CD8-positive, alpha-beta memory T cell (primary cell): ENCODE data around the gene SH3RF2. TPM values are rescaled to one million over a fixed set of nuclear protein-coding genes. Genes with fewer than 3 reads are reported as not detected.

Experiments used
- CTCF ChIA-PET: fragments of 350-600 bp; sonication (Branson Sonifier 250); formaldehyde crosslinking; loops from one replicate; lab custom pipeline; 2021; ENCODE audit warnings: antibody characterized with exemption; lab: Charles Lee
- POLR2A ChIA-PET: fragments of 350-600 bp; sonication (Branson Sonifier 250); formaldehyde crosslinking; loops from one replicate; lab custom pipeline; 2021; ENCODE audit warnings: antibody characterized with exemption; lab: Charles Lee
- DNase-seq, 5 donors: peaks; one replicate each; pipeline versions ENCODE4 v3.0.0 to v3.0.0-alpha.2; 2020 to 2022; ENCODE audit warnings: mixed read lengths in 1 of 5
- H3K27ac ChIP-seq: one replicate; pipeline ENCODE4 v1.7.0; 2013; ENCODE audit warnings: low read depth, mild to moderate bottlenecking, low read length, moderate library complexity
- H3K27me3 ChIP-seq: 2 replicates; pipeline ENCODE4 v1.7.0; 2013; ENCODE audit warnings: low read length, mild to moderate bottlenecking; ENCODE audit not compliant: insufficient read depth, poor library complexity, severe bottlenecking
- H3K36me3 ChIP-seq: 2 replicates; pipeline ENCODE4 v1.7.0; 2013; ENCODE audit warnings: mild to moderate bottlenecking, low read length, moderate library complexity; ENCODE audit not compliant: insufficient read depth
- H3K4me1 ChIP-seq: 2 replicates; pipeline ENCODE4 v1.7.0; 2013; ENCODE audit warnings: mild to moderate bottlenecking, low read length, moderate library complexity; ENCODE audit not compliant: insufficient read depth
- H3K4me3 ChIP-seq: 2 replicates; pipeline ENCODE4 v1.7.0; 2013; ENCODE audit warnings: mild to moderate bottlenecking, low read length
- H3K9me3 ChIP-seq: 2 replicates; pipeline ENCODE4 v1.7.0; 2013; ENCODE audit warnings: mild to moderate bottlenecking, low read length
- H3K27ac Mint-ChIP-seq, 8 donors: one replicate each; pipeline ENCODE4 v1.8.0; 2020 to 2021; ENCODE audit warnings: mixed read lengths in 8 of 8, mild to moderate bottlenecking in 6 of 8, inconsistent platforms in 3 of 8, moderate library complexity in 3 of 8
- H3K27me3 Mint-ChIP-seq, 2 donors: one replicate each; pipeline ENCODE4 v1.8.0; 2020 to 2021; ENCODE audit warnings: mixed read lengths in 2 of 2, mild to moderate bottlenecking in 1 of 2, moderate library complexity in 1 of 2
- H3K36me3 Mint-ChIP-seq, 3 donors: one replicate each; pipeline ENCODE4 v1.8.0; 2020 to 2021; ENCODE audit warnings: mixed read lengths in 3 of 3, inconsistent platforms in 1 of 3, mild to moderate bottlenecking in 1 of 3
- H3K4me1 Mint-ChIP-seq, 3 donors: one replicate each; pipeline ENCODE4 v1.8.0; 2020 to 2021; ENCODE audit warnings: mixed read lengths in 3 of 3, inconsistent platforms in 1 of 3, mild to moderate bottlenecking in 1 of 3
- H3K4me3 Mint-ChIP-seq, 7 donors: one replicate each; pipeline ENCODE4 v1.8.0; 2020 to 2021; ENCODE audit warnings: mixed read lengths in 7 of 7, mild to moderate bottlenecking in 6 of 7, moderate library complexity in 4 of 7, inconsistent platforms in 2 of 7
- H3K9me3 Mint-ChIP-seq, 5 donors: one replicate each; pipeline ENCODE4 v1.8.0; 2020 to 2022; ENCODE audit warnings: mixed read lengths in 5 of 5, mild to moderate bottlenecking in 3 of 5, moderate library complexity in 2 of 5, inconsistent platforms in 1 of 5
- polyA plus RNA-seq: library from polyadenylated mRNA; unstranded; fragments of 300-500 nt; fragmentation: Illumina TruSeq; gene quantifications from one replicate; pipeline ENCODE4 v1.2.3, GENCODE V29; 2021
- total RNA-seq, 2 experiments: library from RNA; stranded (reverse); gene quantifications; one replicate each; pipeline ENCODE4 v1.2.3, GENCODE V29; 2021

SH3RF2 gene
- total and polyA plus RNA-seq, 3 experiments from 2014 or later: 0.09 to 0.51 TPM; not detected in 1

GRCh38 chr5:146069780-146070099, 133.4 kb downstream of the SH3RF2 start:
- ChIA-PET POLR2A (interaction anchor here (0.6 kb wide), 1 partner anchor 607 kb away, joined by 3 read pairs; no protein-coding TSS in a partner anchor), CTCF (no interaction called here)
- Histone ChIP-seq H3K27me3 (no peaks in the 10 kb centered on the region), H3K27ac (no peak overlapping the region), H3K9me3 (no peaks in the 10 kb centered on the region), H3K36me3 (no peaks in the 10 kb centered on the region), H3K4me1 (no peaks in the 10 kb centered on the region), H3K4me3 (no peak overlapping the region)
- Mint-ChIP-seq H3K27me3 (peaks cover 2 to 8% of the 10 kb centered on the region in 2 donors), H3K4me1 (peaks cover 0 to 2% (median 0%) of the 10 kb centered on the region in 3 donors), H3K27ac (no peak overlapping the region), H3K36me3 (no peaks in the 10 kb centered on the region), H3K4me3 (no peak overlapping the region), H3K9me3 (no peaks in the 10 kb centered on the region)
- DNase-seq: no peak

GRCh38 chr5:146070746-146071145, 134.4 kb downstream of the SH3RF2 start:
- no peak overlapping the region for H3K27ac Mint-ChIP-seq
- no peaks in the 10 kb centered on the region for H3K36me3 Mint-ChIP-seq
- DNase-seq: no peak
- no peaks in the 10 kb centered on the region for H3K4me1 Mint-ChIP-seq
- H3K27me3 Mint-ChIP-seq: peaks cover under 1 to 8% of the 10 kb centered on the region in 2 donors
- Histone ChIP-seq H3K36me3 (no peaks in the 10 kb centered on the region), H3K4me3 (no peak overlapping the region), H3K27me3 (no peaks in the 10 kb centered on the region), H3K27ac (no peak overlapping the region), H3K9me3 (no peaks in the 10 kb centered on the region), H3K4me1 (no peaks in the 10 kb centered on the region)
- H3K4me3 Mint-ChIP-seq: no peak overlapping the region
- no peaks in the 10 kb centered on the region for H3K9me3 Mint-ChIP-seq
- CTCF ChIA-PET: no interaction called here
- POLR2A ChIA-PET: no interaction called here

- H3K4me1 Mint-ChIP-seq: no peaks in the 10 kb centered on the region
- Histone ChIP-seq H3K4me1 (no peaks in the 10 kb centered on the region), H3K27me3 (no peaks in the 10 kb centered on the region), H3K36me3 (no peaks in the 10 kb centered on the region), H3K27ac (no peak overlapping the region), H3K4me3 (no peak overlapping the region), H3K9me3 (no peaks in the 10 kb centered on the region)
- DNase-seq: no peak
- ChIA-PET POLR2A (no interaction called here), CTCF (no interaction called here)
- H3K4me3 Mint-ChIP-seq: no peak overlapping the region
- H3K36me3 Mint-ChIP-seq: no peaks in the 10 kb centered on the region
- no peaks in the 10 kb centered on the region for H3K9me3 Mint-ChIP-seq
- peaks cover 0 to 8% of the 10 kb centered on the region in 2 donors for H3K27me3 Mint-ChIP-seq
- no peak overlapping the region for H3K27ac Mint-ChIP-seq
These were observed 134.8 kb downstream of the SH3RF2 start for GRCh38 chr5:146071171-146071570.

DNA sequence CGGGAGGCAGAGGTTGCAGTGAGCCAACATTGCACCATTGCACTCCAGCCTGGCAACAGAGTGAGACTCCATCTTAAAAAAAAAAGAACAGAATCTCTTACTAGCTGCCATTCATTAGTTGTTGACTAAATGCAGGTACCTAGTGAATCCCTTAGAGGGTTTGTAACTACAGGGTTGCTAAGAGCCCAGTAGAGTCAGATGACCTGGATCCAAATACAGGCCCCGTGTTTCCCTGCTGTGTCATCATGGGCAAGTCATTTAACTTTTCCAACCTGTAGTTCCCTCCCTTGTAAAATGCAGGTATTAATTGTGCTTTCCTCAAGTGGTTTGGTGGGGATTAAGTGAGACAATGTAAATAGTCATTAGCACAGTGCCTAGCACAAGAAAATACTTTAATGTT, 136.2 kb downstream of the SH3RF2 start:
- POLR2A ChIA-PET: no interaction called here
- H3K27ac Mint-ChIP-seq: no peak overlapping the region
- CTCF ChIA-PET: no interaction called here
- H3K4me1 ChIP-seq: no peaks in the 10 kb centered on the region
- H3K36me3 ChIP-seq: no peaks in the 10 kb centered on the region
- no peaks in the 10 kb centered on the region for H3K36me3 Mint-ChIP-seq
- no peak overlapping the region for H3K4me3 Mint-ChIP-seq
- H3K27me3 ChIP-seq: no peaks in the 10 kb centered on the region
- H3K4me1 Mint-ChIP-seq: no peaks in the 10 kb centered on the region
- DNase-seq: no peak
- H3K27me3 Mint-ChIP-seq: peaks cover 0 to 8% of the 10 kb centered on the region in 2 donors
- no peak overlapping the region for H3K4me3 ChIP-seq
- no peaks in the 10 kb centered on the region for H3K9me3 ChIP-seq
- no peaks in the 10 kb centered on the region for H3K9me3 Mint-ChIP-seq
- no peak overlapping the region for H3K27ac ChIP-seq

DNA sequence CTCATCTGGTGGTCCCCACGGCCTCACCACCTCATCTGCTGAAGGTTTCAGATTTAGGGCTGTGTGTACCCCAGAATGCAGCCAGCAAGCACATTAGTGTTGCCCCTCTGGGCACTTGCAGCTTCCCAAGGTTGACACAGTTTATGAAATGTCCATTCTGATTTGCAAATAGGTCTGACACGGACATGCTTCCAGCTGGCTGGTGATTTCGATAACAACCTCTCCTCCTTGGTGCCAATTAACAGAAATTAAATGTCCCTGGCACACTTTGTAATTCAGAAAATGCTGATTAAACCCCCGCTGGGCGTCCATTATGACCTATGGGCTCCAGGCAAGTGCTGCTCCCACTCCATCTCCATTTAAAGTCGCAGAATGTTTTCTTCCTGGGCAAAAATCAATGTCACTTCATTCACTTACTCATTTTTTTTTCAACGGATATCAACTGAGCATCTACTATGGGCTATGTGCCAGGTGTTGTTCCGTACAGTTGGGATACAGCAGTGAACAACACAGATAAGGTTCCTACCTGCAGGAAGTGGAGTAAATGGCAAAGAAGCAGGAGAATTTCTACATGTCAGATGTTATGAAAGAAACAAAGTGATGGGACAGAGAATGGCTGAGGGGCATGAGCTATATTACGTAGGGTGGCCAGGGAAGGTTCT, 137.0 kb downstream of the SH3RF2 start:
- Histone ChIP-seq H3K4me3 (no peak overlapping the region), H3K9me3 (no peaks in the 10 kb centered on the region), H3K4me1 (no peaks in the 10 kb centered on the region), H3K36me3 (no peaks in the 10 kb centered on the region), H3K27ac (no peak overlapping the region), H3K27me3 (no peaks in the 10 kb centered on the region)
- DNase-seq: no peak
- CTCF ChIA-PET: no interaction called here
- Mint-ChIP-seq H3K27ac (no peak overlapping the region), H3K9me3 (no peaks in the 10 kb centered on the region), H3K27me3 (peaks cover 0 to 8% of the 10 kb centered on the region in 2 donors), H3K4me1 (peaks cover 0 to 2% (median 0%) of the 10 kb centered on the region in 3 donors), H3K4me3 (no peak overlapping the region), H3K36me3 (no peaks in the 10 kb centered on the region)
- POLR2A ChIA-PET: no interaction called here

DNA sequence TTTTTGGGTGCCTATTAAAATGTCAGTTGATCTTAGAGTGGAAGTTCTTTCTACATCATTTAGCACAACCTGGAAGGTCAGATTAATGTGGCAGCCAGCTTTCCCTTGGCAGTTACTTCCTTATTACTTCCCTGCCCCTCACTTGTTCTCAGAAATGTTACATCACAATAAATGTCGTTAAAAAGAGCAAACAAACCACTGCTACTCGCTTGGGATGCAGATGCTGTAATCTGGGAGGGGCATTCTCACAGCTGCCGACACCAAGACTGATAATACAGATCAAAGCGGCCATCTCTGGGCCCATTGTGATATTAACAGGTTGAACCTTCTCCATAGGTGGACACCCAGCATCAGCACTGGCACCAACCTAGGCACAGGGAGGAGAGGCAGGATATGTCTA, 139.7 kb downstream of the SH3RF2 start:
- ChIA-PET POLR2A (no interaction called here), CTCF (interaction anchor here (1.0 kb wide), 1 partner anchor 11 kb away, joined by 3 read pairs; no protein-coding TSS in a partner anchor)
- Histone ChIP-seq H3K9me3 (no peaks in the 10 kb centered on the region), H3K4me1 (peaks cover 9% of the 10 kb centered on the region), H3K36me3 (no peaks in the 10 kb centered on the region), H3K27me3 (no peaks in the 10 kb centered on the region), H3K27ac (no peak overlapping the region), H3K4me3 (no peak overlapping the region)
- Mint-ChIP-seq H3K27ac (no peak overlapping the region), H3K36me3 (no peaks in the 10 kb centered on the region), H3K4me3 (no peak overlapping the region), H3K27me3 (peaks cover 0 to 11% of the 10 kb centered on the region in 2 donors), H3K4me1 (peaks cover 14 to 24% (median 16%) of the 10 kb centered on the region in 3 donors), H3K9me3 (no peaks in the 10 kb centered on the region)
- no peak for DNase-seq

- Mint-ChIP-seq H3K27me3 (peaks cover 0 to 11% of the 10 kb centered on the region in 2 donors), H3K36me3 (no peaks in the 10 kb centered on the region), H3K9me3 (no peaks in the 10 kb centered on the region), H3K4me3 (no peak overlapping the region), H3K27ac (no peak overlapping the region), H3K4me1 (peaks cover 14 to 24% (median 16%) of the 10 kb centered on the region in 3 donors)
- peaks cover 9% of the 10 kb centered on the region for H3K4me1 ChIP-seq
- no peaks in the 10 kb centered on the region for H3K27me3 ChIP-seq
- no peaks in the 10 kb centered on the region for H3K36me3 ChIP-seq
- H3K4me3 ChIP-seq: no peak overlapping the region
- H3K27ac ChIP-seq: no peak overlapping the region
- CTCF ChIA-PET: interaction anchor here (1.0 kb wide), 1 partner anchor 10 kb away, joined by 3 read pairs; no protein-coding TSS in a partner anchor
- POLR2A ChIA-PET: no interaction called here
- no peaks in the 10 kb centered on the region for H3K9me3 ChIP-seq
- DNase-seq: no peak
These were observed 140.1 kb downstream of the SH3RF2 start for GRCh38 chr5:146076455-146076854.

DNA sequence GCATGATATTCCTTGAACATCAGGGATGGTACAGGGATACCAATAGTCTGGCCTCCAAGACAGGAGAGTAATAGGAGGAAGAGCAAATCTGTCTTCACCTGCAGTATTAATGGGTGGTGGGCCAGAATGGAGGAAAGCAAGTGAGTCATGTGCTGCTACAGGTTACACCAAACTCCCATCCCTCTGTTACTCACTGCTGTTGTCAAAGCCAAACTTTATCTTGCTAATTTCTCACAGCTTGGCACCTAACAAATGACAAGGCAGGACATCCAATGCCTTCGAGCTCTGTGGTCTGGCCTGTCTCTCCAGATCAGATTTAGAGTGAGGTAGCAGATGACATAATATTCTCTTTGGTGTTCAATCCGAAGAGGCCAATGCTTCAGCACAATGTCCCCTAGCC, 142.2 kb downstream of the SH3RF2 start:
- peaks cover 9% of the 10 kb centered on the region for H3K4me1 ChIP-seq
- no peaks in the 10 kb centered on the region for H3K36me3 ChIP-seq
- H3K9me3 ChIP-seq: no peaks in the 10 kb centered on the region
- H3K9me3 Mint-ChIP-seq: no peaks in the 10 kb centered on the region
- no peaks in the 10 kb centered on the region for H3K27me3 ChIP-seq
- H3K27ac Mint-ChIP-seq: peak overlapping the region in 1 of 8 donors; percentile 61
- ChIA-PET POLR2A (no interaction called here), CTCF (no interaction called here)
- H3K4me1 Mint-ChIP-seq: peaks cover 14 to 24% (median 16%) of the 10 kb centered on the region in 3 donors
- no peak for DNase-seq
- H3K27me3 Mint-ChIP-seq: peaks cover 0 to 4% of the 10 kb centered on the region in 2 donors
- H3K4me3 Mint-ChIP-seq: no peak overlapping the region
- no peaks in the 10 kb centered on the region for H3K36me3 Mint-ChIP-seq
- no peak overlapping the region for H3K4me3 ChIP-seq
- no peak overlapping the region for H3K27ac ChIP-seq
